ENCODE results near the gene ATP1A4. TPM values are rescaled to one million over a fixed set of nuclear protein-coding genes. Genes with fewer than 3 reads are reported as not detected.
A peak's percentile ranks its signal among the peaks of the same experiment; 100 is the strongest.

Gene ATP1A4
- total and polyA plus RNA-seq, 8 donors, result 0.05 to 0.37 TPM; not detected in 6

DNA sequence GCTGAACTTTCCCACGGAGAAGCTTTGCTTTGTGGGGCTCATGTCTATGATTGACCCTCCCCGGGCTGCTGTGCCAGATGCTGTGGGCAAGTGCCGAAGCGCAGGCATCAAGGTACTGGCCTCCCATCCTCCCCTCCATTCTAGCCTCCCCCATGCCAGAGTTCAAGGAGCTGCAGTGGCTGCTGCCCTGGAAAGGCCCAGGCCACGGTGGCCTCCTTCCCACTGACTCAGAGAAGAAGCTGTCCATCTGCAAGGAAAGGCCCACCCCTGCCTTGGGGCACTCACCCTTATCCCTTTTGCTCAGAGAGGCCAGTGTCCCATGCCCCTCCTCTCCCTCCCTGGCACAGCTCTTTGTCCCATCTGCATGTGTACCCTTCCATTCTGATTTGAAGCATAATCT, 20.9 kb upstream of the ATP1A4 start:
- no peak overlapping the region for H3K27ac ChIP-seq
- H3K4me1 ChIP-seq, result peaks cover 0 to 29% (median 9%) of the 10 kb centered on the region in 4 donors
- no peak for TF ChIP-seq POLR2A (IDR thresholded peaks at IDR 0.05)
- TF ChIP-seq EP300 (IDR thresholded peaks at IDR 0.05), result no peak
- TF ChIP-seq POLR2AphosphoS5 (IDR thresholded peaks at IDR 0.05), result no peak
- TF ChIP-seq, protein P1, sequence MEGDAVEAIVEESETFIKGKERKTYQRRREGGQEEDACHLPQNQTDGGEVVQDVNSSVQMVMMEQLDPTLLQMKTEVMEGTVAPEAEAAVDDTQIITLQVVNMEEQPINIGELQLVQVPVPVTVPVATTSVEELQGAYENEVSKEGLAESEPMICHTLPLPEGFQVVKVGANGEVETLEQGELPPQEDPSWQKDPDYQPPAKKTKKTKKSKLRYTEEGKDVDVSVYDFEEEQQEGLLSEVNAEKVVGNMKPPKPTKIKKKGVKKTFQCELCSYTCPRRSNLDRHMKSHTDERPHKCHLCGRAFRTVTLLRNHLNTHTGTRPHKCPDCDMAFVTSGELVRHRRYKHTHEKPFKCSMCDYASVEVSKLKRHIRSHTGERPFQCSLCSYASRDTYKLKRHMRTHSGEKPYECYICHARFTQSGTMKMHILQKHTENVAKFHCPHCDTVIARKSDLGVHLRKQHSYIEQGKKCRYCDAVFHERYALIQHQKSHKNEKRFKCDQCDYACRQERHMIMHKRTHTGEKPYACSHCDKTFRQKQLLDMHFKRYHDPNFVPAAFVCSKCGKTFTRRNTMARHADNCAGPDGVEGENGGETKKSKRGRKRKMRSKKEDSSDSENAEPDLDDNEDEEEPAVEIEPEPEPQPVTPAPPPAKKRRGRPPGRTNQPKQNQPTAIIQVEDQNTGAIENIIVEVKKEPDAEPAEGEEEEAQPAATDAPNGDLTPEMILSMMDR (IDR thresholded peaks at IDR 0.05), result no peak
- H3K36me3 ChIP-seq, result peaks cover 0 to 35% (median 13%) of the 10 kb centered on the region in 4 donors
- 83 to 100% (median 90%) methylated on average over 2 to 5 of the region's 5 CpGs for WGBS, 5 donors
- no peak for DNase-seq
- H3K9me3 ChIP-seq, result no peaks in the 10 kb centered on the region
- intact Hi-C loops (cut with DNase I; ENCODE audit: low total_unique reads), result no loop called here
- no peaks in the 10 kb centered on the region for H3K27me3 ChIP-seq
- H3K4me3 ChIP-seq, result no peak overlapping the region

DNA sequence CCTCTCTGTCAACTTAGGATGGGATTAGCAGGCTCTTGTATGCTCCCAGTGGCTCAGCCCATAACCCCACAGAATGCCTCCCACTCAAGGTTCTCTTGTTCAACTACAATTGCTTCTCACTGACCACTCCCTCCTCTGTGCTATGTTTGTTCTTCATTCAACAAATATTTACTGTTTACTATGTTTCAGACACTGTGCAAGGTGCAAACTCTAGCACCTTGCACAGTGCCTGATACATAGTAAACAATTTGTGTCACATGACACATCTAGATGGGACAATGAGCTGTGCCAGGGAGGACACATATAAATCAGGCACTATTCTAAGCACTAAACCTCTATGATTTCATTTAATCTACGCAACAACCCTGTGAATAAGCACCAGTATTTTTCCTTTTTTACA, 20.5 kb upstream of the ATP1A4 start:
- no peak for DNase-seq
- TF ChIP-seq POLR2AphosphoS5 (IDR thresholded peaks at IDR 0.05) (no peak), EP300 (IDR thresholded peaks at IDR 0.05) (no peak), POLR2A (IDR thresholded peaks at IDR 0.05) (no peak)
- TF ChIP-seq, protein P1 (IDR thresholded peaks at IDR 0.05), result no peak

GRCh38 chr1:160131803-160132565, 19.4 kb upstream of the ATP1A4 start:
- peaks cover 0 to 25% (median 9%) of the 10 kb centered on the region in 4 donors for H3K4me1 ChIP-seq
- 41 to 60% (median 44%) methylated on average over 8 of the region's 8 CpGs for WGBS, 5 donors
- H3K9me3 ChIP-seq, result no peaks in the 10 kb centered on the region
- DNase-seq, result peak in 1 of 2 donors; percentile 79
- peaks cover 0 to 49% (median 17%) of the 10 kb centered on the region in 4 donors for H3K36me3 ChIP-seq
- intact Hi-C loops (cut with DNase I; ENCODE audit: low total_unique reads), result no loop called here
- no peak for TF ChIP-seq POLR2A (IDR thresholded peaks at IDR 0.05)
- TF ChIP-seq EP300 (IDR thresholded peaks at IDR 0.05), result peak; percentile 96
- TF ChIP-seq, protein P1 (IDR thresholded peaks at IDR 0.05), result no peak
- TF ChIP-seq POLR2AphosphoS5 (IDR thresholded peaks at IDR 0.05), result peak; percentile 57 to 94 (median 81)
- H3K27me3 ChIP-seq, result no peaks in the 10 kb centered on the region
- H3K27ac ChIP-seq, result peak overlapping the region in 4 of 5 donors; percentile 26 to 64 (median 29)
- no peak overlapping the region for H3K4me3 ChIP-seq

More for the DNA sequence above, 20.5 kb upstream of the ATP1A4 start:
- intact Hi-C loops (cut with DNase I; ENCODE audit: low total_unique reads), result no loop called here
- Histone ChIP-seq H3K27me3 (no peaks in the 10 kb centered on the region), H3K36me3 (peaks cover 0 to 39% (median 13%) of the 10 kb centered on the region in 4 donors), H3K27ac (peak overlapping the region in 2 of 5 donors; percentile 31 to 64), H3K9me3 (no peaks in the 10 kb centered on the region), H3K4me3 (no peak overlapping the region), H3K4me1 (peaks cover 0 to 25% (median 9%) of the 10 kb centered on the region in 4 donors)
- WGBS, 5 donors, result 78 to 100% (median 97%) methylated on average over 1 of the region's 1 CpG

GRCh38 chr1:160133990-160134770, 17.2 kb upstream of the ATP1A4 start:
- Histone ChIP-seq H3K9me3 (no peaks in the 10 kb centered on the region), H3K4me1 (peaks cover 0 to 25% (median 9%) of the 10 kb centered on the region in 4 donors), H3K36me3 (peaks cover 0 to 40% (median 16%) of the 10 kb centered on the region in 4 donors), H3K27ac (no peak overlapping the region), H3K27me3 (no peaks in the 10 kb centered on the region), H3K4me3 (no peak overlapping the region)
- DNase-seq, result no peak
- WGBS, 5 donors, result 75 to 82% (median 77%) methylated on average over 9 of the region's 9 CpGs
- TF ChIP-seq, protein P1 (IDR thresholded peaks at IDR 0.05), result no peak
- no peak for TF ChIP-seq POLR2AphosphoS5 (IDR thresholded peaks at IDR 0.05)
- no peak for TF ChIP-seq POLR2A (IDR thresholded peaks at IDR 0.05)
- TF ChIP-seq EP300 (IDR thresholded peaks at IDR 0.05), result no peak
- intact Hi-C loops (cut with DNase I; ENCODE audit: low total_unique reads), result no loop called here

Data from stomach (tissue), 9 donors.